ENCODE results near the gene PCDHA8.
"Not testable (repeated sequence)": the region's sequence is repeated elsewhere in the genome, so short reads cannot be mapped to it uniquely, and the experiment has no call there.

The PCDHA8 gene

GRCh38 chr5:140875085-140876065 lies 34.4 kb downstream of the PCDHA8 start, which contains the start of gene PCDHA12:
TSS of gene PCDHA12 (plus strand) at chr5:140875308. CDS start at chr5:140875473, 165 bp downstream.
- DNase-seq (ENCODE audit: low spot score) = no peak

- not testable (repeated sequence) for DNase-seq (ENCODE audit: low spot score)
Measured at GRCh38 chr5:140876541-140877261, 35.7 kb downstream of the PCDHA8 start.

GRCh38 chr5:140877262-140877581 lies 36.2 kb downstream of the PCDHA8 start:
- no peak for DNase-seq (ENCODE audit: low spot score)

GRCh38 chr5:140881889-140882590 lies 41.1 kb downstream of the PCDHA8 start, which contains the start of gene PCDHA13:
TSS of gene PCDHA13 (plus strand) at chr5:140882124. CDS start at chr5:140882269, 145 bp downstream.
- DNase-seq (ENCODE audit: low spot score) = no peak

- DNase-seq (ENCODE audit: low spot score) = no peak
Measured at GRCh38 chr5:140882591-140882899, 41.6 kb downstream of the PCDHA8 start.

GRCh38 chr5:140883373-140883772 lies 42.4 kb downstream of the PCDHA8 start:
- DNase-seq (ENCODE audit: low spot score) = no peak

GRCh38 chr5:140883927-140884697 lies 43.1 kb downstream of the PCDHA8 start:
- DNase-seq (ENCODE audit: low spot score) = no peak

All from AG20443 (cell line).